Measurements from ENCODE around the gene ADAMTS13.

The ADAMTS13 gene

GRCh38 chr9:133499892-133500270 lies 77.7 kb downstream of the ADAMTS13 start:
- Histone ChIP-seq H3K79me2 (ENCODE audit: low read length) (no peaks in the 10 kb centered on the region), H3K4me3 (ENCODE audit: low read length) (no peak overlapping the region), H3K9me3 (ENCODE audit: insufficient read depth, low read length) (peaks cover 8% of the 10 kb centered on the region), H4K20me1 (ENCODE audit: insufficient read depth, low read length) (no peaks in the 10 kb centered on the region), H3K36me3 (replicated peaks; ENCODE audit: low read depth, low read length) (no peaks in the 10 kb centered on the region), H3K4me1 (ENCODE audit: low read length) (no peaks in the 10 kb centered on the region), H3K9ac (ENCODE audit: low read length) (no peak overlapping the region), H3K27me3 (ENCODE audit: low read depth, low read length) (peaks cover 21% of the 10 kb centered on the region; the same call in 1 of the 2 replicates), H3K4me2 (ENCODE audit: low read length) (no peak overlapping the region), H2AFZ (ENCODE audit: low read depth, low read length) (no peak overlapping the region), H3K27ac (ENCODE audit: low read length) (no peak overlapping the region)
- no peak for TF ChIP-seq EZH2phosphoT487 (IDR thresholded peaks at IDR 0.05; ENCODE audit: low read depth)
- no peak for TF ChIP-seq CTCF (IDR thresholded peaks at IDR 0.05; ENCODE audit: low read depth, low read length)

GRCh38 chr9:133502112-133502511 lies 79.9 kb downstream of the ADAMTS13 start:
- H3K4me3 ChIP-seq (ENCODE audit: low read length) = no peak overlapping the region
- peaks cover 21% of the 10 kb centered on the region; the same call in 1 of the 2 replicates for H3K27me3 ChIP-seq (ENCODE audit: low read depth, low read length)
- no peak for TF ChIP-seq CTCF (IDR thresholded peaks at IDR 0.05; ENCODE audit: low read depth, low read length)
- TF ChIP-seq EZH2phosphoT487 (IDR thresholded peaks at IDR 0.05; ENCODE audit: low read depth) = no peak
- peaks cover 8% of the 10 kb centered on the region for H3K9me3 ChIP-seq (ENCODE audit: insufficient read depth, low read length)
- no peak overlapping the region for H3K4me2 ChIP-seq (ENCODE audit: low read length)
- no peaks in the 10 kb centered on the region for H3K4me1 ChIP-seq (ENCODE audit: low read length)
- no peaks in the 10 kb centered on the region for H3K79me2 ChIP-seq (ENCODE audit: low read length)
- H3K27ac ChIP-seq (ENCODE audit: low read length) = no peak overlapping the region
- no peak overlapping the region for H2AFZ ChIP-seq (ENCODE audit: low read depth, low read length)
- H3K9ac ChIP-seq (ENCODE audit: low read length) = no peak overlapping the region
- H3K36me3 ChIP-seq (replicated peaks; ENCODE audit: low read depth, low read length) = no peaks in the 10 kb centered on the region
- H4K20me1 ChIP-seq (ENCODE audit: insufficient read depth, low read length) = no peaks in the 10 kb centered on the region

DNA sequence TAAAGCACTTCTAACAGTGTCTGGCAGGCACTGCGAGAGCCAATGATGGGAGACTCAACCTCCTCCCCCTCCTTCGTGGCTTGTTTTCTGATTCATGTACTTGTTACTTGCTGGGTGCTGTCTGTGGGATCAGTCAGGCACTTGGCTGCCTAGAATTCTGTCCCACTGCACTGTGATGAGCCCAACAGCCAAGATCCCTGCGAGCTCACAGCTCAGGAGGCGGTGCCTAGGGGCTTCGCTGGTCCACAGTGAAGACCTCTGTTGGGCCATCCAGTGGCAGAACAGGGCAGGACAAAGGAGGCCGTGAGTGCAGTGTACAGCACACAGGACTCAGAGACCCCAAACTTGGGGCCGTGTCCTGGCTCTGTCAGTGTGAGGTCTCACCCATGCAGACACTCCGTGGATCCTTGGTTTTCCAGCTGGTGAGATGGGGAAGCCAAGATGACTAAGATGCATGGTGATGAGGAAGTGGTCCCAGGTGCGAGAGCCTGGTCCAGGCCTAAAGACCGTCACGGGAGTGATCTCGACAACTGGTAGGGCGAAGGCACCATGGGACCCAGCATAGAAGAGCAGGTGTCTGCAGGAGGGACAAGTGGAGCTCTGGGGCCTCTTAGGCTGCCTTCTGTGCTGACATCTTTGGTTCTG lies 83.1 kb downstream of the ADAMTS13 start:
- no peak overlapping the region for H3K4me2 ChIP-seq (ENCODE audit: low read length)

More for the DNA sequence above, 83.1 kb downstream of the ADAMTS13 start:
- H3K9me3 ChIP-seq (ENCODE audit: insufficient read depth, low read length) = peaks cover 8% of the 10 kb centered on the region
- H3K27ac ChIP-seq (ENCODE audit: low read length) = no peak overlapping the region
- no peak overlapping the region for H3K4me3 ChIP-seq (ENCODE audit: low read length)
- H3K36me3 ChIP-seq (replicated peaks; ENCODE audit: low read depth, low read length) = no peaks in the 10 kb centered on the region
- H3K79me2 ChIP-seq (ENCODE audit: low read length) = no peaks in the 10 kb centered on the region
- no peak overlapping the region for H3K9ac ChIP-seq (ENCODE audit: low read length)
- H3K4me1 ChIP-seq (ENCODE audit: low read length) = no peaks in the 10 kb centered on the region
- no peaks in the 10 kb centered on the region for H4K20me1 ChIP-seq (ENCODE audit: insufficient read depth, low read length)
- peaks cover 23% of the 10 kb centered on the region; the same call in 1 of the 2 replicates for H3K27me3 ChIP-seq (ENCODE audit: low read depth, low read length)
- H2AFZ ChIP-seq (ENCODE audit: low read depth, low read length) = no peak overlapping the region
- no peak for TF ChIP-seq CTCF (IDR thresholded peaks at IDR 0.05; ENCODE audit: low read depth, low read length)
- no peak for TF ChIP-seq EZH2phosphoT487 (IDR thresholded peaks at IDR 0.05; ENCODE audit: low read depth)

All from OCI-LY3 (cell line).